Measurements from ENCODE around the gene ARL13B.
A peak's percentile ranks its signal among the peaks of the same experiment; 100 is the strongest.
"Not testable (repeated sequence)": the region's sequence is repeated elsewhere in the genome, so short reads cannot be mapped to it uniquely, and the experiment has no call there.

Gene ARL13B

DNA sequence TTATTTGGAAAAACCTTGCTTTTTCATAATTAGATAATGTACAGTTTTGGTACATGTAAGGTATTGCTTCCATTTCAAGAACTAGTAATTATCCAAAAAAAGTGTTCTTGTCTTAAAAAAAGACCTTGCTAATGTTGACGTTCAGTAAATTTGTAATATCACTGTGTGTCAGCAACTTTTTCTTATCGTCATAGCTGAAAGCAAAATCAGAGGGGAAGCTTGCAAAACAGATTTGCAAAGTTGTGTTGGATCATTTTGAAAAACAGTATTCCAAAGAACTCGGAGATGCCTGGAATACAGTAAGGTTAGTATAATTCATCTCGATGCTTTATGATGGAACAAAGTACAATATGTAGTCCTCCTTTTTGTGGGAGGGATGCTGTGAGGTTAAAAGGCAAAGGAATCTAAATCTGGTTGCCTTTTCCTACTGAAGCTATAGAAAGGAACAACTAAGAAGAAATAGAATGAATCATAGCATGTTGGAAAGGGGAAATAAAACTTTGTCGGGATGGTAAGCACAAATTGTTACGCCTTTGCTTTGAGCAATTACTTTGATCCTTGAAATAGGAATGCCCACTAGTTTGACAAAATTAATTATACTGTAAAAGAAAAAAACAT is 84.4 kb downstream of the ARL13B start:
- FAIRE-seq, result no peak

DNA sequence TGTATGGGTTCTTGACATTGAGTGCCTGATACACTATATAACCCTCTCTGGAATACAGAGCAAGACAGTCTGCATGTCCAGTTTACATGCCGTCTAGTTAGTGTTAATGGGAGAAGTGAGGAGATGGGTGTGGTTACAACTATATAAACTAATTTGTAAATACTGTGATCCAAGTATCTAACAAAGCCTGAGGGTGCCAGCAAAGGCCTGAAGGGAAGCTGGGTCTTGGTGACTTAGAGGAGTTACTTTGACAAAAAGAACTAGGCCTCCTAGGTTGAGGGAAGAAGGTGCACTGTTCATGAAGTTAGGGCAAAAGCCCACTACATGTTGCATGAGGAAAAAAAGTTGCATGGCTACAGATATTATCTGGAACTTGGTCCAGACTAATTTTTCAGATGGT is 85.2 kb downstream of the ARL13B start:
- no peak for FAIRE-seq

DNA sequence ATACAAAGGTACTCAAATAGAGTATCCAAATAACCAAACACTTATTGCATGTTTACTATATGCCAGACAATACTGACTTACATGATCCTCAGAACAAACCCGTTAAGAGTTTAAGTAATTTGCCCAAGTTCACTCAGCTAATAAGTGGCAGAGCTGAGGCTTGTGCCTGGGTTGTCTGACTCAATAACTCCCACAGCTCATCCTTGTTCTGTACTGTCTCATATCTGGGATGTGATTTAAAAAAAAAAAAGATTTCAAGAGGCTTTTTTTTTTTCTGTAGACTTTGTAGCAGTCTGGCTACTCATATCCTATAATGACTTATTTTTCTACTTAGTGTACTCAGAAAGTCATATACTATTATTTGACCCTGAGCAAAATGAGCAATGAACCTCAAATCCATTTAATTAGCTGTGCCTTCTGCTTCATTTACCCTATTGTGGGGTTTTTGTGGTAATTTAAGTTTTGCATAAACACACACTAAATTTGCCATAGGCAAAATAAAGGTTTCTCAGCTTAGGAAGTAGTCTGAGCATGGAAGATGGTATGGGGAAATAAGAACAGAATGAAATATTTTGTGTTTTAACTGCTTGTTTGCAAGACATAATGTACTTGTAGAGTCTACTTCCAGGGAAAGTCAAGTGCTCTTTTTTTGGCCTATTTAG is 86.0 kb downstream of the ARL13B start:
- no peak for FAIRE-seq

DNA sequence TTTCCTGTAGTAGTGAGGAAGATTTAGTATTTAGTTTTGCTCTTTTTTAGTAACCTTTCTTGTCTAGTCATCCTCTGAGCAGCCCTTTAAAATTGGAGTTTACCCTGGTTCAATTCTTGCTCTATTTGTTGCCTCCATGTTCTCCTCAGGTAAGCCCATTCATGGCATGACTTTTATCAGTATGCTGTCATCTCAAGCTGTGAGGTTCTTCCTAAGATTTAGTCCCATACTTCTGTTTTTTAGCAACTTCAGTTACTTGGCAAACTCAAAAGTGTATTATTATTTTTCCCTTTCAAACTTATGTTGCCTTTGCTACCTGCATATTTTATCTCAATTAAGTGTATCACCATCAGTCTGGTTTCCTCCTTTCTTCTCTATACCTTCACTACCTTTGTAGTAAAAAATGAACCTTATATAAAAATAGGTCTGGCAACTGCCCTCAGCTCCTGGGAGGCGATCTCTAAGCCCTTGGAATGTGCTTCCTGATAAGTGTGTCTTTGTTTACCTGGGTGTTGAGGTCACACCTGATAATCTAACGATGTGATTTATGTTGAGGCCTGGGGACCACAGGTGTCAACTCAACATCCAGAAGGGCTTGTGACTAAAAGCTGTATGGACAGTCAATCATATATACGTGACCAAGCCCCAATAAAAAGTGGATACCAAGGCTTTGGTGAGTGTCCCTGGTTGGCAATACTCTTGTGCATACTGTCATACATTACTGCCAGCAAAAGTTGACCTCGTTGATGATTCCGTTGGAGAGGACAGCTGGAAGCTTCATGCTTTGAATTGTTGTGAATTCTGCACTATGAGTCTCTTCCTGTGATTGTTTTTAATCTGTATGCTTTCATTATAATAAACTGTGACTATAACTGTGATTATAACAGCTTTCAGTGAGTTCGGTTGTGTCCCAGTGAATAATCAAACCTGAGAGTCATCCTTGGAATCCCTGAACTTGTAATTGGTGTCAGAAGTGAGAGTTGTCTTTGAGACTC is 86.8 kb downstream of the ARL13B start:
- no peak for FAIRE-seq

DNA sequence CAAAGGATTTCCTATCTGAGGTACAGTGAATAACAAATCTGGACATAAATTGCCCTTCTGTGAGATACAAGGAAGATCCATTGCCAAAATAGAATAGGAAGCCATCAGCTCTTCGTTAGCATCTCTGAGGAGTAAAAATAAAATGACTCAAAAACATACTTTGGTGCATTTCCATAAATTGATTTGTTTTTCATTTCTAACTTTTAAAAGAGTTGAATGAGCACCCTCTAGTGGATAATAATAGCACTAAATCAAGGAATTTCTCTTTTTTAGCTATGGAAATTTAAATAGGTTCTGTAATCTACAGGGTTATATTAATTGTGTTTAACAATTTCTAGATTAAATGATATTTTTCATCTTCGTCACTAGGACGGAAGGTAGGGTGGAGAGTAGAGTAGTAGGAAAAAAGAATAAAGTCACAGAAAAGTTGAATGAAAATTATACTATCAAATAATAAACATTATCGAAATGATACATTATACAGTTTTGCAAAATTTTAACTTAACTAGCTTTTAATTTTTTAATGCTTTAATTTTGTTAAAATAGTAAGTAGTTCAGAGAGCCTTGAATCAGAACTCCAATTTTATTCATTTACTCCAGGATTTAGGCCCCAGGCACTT is 89.3 kb downstream of the ARL13B start:
- peak; percentile 99 for FAIRE-seq

DNA sequence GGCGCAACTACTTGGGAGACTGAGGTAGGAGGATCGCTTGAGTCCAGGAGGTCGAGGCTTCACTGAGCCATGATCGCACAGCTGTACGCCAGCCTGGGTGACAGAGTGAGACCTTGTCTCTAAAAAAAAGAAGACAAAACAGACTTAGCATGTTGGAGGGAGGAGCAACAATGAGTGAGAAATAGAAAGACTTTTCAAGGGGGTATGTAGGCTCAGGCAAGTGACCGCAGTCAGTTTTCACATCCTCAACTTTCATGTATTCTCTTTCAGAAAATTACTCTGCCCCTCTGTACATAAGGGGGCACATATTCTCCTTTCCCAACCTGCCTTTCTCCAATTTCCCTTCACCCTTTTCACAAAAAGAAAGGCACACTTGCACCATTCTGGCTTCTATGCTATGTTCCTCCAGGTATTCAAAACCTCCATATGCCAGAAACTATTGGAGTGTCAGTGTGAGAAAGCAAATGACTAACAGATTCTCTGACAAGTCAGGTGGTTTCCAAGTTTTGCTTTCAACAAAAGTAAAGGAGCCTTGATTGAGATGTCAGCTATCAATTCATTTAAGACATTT is 90.5 kb downstream of the ARL13B start:
- FAIRE-seq, result no peak

DNA sequence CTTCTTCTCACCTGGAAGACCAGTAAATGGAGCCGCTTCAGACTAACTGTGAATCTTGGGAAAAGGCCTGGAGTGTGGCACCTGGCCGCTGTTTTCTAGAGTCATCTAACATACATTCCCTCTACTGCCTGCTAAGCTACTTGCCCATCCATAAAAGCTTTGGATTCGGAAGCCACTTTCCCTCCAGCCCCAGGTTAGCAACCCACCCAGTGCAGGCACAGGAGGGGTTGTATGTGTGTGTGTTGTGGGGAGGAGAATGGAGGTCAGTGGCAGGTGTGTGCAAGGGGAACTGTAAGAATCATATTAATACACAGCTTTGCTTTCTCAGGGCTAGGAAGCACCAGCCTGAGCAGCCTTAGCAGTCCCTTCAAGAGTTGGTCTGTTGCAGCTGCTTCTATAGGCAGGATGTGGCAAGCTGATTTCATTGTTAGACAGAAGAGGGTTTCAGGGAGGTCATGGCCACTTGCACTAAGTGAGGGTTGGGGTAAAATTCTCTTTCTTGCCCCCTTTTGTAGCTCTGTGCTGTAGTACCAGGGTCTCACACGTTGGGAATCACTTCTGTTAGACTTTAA is 91.8 kb downstream of the ARL13B start:
- FAIRE-seq, result no peak

DNA sequence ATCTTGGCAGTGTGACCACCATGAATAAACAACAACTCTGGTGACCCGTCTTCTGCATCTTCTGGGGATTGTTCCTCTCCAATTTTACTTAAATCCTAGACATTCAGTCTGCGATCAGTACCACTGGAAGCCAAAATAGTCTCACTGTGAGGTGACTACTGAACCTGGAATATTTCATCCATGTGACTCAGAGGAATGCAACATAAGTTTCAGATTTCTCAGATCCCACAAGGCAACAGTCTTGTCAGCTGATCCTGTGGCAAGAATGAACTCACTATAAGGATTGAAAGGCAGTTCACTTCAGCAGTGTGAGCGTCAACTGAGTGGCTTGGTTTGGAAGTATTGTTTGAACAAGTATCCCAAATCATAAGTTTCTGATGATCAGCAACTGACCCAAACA is 96.1 kb downstream of the ARL13B start:
- FAIRE-seq, result no peak

DNA sequence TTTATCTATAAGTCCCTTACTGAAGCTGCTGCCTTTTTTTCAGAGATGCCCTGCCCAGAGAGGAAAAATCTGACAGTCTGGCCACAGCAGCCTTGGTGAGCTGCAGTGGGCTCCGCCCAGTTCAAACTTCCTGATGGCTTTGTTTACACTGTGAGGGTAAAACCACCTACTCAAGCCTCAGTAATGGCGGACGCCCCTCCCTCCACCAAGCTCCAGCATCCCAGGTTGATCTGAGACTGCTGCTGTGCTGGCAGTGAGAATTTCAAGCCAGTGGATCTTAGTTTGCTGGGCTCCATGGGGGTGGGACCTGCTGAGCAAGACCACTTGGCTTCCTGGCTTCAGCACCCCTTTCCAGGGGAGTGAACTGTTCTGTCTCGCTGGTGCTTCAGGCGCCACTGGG is 100.6 kb downstream of the ARL13B start:
- FAIRE-seq, result not testable (repeated sequence)

DNA sequence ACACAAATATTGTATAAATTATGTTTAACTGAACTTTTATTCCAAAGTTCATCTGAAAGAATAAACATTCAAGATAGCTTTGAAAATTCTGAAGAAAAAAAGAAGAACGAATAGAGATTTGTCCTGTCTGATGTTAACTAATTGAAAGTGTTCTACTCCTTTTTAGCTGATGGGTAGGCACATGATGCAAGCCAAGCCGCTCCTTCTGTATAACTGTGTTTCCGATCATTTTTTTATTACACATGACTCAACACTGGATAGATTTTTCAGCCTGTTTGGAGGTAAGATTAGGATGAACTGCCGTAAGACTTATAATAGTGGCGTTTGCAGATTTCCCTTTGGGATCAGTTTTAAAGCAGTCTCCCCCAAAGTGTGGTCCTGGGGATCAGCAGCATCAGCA is 101.9 kb downstream of the ARL13B start:
- FAIRE-seq, result no peak

DNA sequence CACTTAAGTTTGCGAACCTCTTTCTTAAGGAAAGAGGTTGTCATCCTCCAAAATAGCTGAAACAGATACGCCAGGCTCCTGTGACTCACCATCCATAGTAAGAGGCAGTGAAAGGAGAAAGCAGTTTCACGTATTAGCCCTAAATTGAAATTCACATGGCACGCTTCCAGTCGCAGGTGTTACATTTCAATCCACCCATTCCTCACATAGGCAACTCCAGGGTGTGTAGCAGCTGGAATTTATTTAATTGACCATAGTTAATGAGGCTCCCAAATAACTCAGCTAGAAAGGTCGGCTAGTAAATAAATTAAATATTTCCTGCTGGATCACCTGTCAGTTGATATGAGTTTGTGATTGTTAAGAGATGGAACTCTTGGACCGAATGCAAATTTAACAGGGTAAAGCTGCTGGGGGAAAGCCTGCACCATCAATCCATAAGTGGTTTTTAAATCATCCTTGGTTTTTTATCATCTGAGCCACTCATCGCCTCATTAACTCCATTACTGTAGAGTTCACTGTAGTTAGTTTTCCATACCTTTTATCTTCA is 102.5 kb downstream of the ARL13B start:
- no peak for FAIRE-seq

DNA sequence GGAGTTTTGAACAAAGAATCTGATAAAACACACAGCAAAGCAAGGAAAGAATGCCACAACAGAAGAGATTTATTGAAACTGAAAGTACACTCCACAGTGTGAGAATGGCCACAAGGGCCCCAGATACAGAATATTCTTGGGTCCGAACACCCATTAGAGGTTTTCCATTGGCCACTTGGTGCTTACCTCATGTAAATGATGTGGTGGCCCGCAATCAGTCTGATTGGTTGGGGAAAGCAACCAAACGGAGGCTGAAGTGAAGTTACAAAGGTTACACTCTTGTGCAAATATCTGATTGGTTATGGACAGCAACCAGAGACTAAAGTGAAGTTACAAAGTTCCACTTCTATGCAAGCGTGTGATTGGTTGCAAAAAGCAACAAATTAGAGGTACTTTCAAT is 103.3 kb downstream of the ARL13B start:
- no peak for FAIRE-seq

DNA sequence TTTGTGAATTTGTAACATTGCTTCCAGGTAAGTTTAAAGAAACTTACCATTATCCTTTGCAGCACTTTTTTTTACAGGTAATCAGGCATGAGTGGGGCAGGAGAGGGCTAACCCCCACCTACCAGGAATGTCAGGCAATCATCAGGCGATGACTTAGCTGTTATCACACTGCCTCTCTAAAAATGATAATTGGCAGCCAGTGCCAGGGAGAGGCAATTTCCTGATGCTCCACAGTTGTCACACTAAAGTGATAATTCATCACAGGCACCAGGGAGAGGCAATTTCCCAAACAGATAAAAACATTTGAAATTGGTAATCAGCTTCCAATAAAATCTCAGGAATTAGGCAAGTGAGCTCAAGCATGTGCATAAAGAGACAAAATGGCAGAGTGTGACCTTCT is 109.2 kb downstream of the ARL13B start:
- no peak for FAIRE-seq

DNA sequence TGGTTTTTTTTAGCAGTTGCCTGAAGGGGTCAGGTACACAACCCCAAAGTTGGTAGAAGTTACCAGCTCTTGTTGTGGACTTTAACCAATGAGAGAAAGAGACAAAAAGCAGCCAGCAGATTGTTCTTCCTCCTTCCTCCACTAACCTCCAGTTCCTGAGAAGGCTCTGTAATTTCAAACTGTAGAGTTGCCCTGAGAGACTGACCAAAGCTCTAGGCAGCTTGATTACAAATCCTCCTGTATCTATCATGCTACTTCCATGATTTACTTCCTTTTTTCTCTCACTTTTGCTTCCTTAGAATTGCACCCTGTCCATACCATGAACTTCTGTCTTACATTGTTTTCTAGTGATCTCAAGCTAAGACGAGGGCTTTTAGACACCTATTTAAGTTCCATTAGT is 112.1 kb downstream of the ARL13B start:
- no peak for FAIRE-seq

DNA sequence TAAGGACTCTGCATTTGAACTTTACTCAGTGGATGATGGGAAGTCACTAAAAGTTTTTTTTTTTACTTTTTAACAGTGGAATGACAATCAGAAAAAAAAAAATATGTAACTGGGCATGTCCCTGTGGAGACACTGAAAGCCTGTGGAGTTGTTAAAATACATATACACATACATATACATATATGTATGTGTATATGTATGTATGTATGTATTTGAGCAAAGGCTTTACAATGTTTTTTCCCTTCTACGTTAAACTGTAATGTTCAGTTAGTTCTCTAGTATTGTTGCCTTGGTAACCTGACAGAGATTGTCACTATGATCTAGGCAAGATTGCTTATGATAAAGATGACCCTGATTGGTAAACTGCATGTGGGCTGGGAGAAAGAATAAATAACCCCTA is 113.2 kb downstream of the ARL13B start:
- no peak for FAIRE-seq

DNA sequence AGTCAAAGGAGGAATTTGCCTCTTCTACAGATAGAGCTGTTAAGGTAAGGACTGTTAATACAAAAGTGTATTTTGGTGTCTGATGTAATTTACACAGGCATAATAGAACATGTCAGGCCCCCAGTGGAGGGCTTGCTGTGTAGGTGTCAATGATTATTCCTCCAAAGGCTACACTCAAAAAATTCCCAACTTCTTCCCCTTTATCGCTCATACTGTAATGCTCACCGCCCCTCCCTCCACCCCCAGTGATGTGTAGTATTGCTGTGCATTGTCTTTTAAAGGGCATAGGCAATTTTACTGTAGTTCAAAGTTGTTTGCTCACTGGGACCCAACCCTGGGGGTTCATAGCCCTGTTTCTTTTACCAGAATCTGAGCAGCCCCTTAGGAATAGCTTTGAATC is 115.2 kb downstream of the ARL13B start:
- no peak for FAIRE-seq

DNA sequence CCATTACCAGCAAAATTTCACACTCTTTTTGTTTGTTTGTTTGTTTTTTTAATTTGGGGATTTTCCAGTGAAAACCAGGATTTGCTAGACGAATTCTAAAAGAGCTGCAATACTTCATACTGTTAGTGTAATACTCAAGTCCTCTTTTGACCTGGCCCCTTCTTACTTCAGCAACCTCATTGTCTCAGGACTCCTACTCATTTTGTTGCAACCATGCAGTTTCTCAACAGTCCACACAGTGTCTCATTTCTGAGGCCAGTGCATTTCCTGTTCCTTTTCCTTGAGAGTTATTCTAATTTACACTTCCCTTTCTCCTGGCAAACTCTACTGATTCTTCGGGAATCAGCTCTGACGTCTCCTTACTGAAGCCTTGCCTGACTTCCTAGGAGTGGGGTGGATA is 118.5 kb downstream of the ARL13B start:
- FAIRE-seq, result no peak

DNA sequence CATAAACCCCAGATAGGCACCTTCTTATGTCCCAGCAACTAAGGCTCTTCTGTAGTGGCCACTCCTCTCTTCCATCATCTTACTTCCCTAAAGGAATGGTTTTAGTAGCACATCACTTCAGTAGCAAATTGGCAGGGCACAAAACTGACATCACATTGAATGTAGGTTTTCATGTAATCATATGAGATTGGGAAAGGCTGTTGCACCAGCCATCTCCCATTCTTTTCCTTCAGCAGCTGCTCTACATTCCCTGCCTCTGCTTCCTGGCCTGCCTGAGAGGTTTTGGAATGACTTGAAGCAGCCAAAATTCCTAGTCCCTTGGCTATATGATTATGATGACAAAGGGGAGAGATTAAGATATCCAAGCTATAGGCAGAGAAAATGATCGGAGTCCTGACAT is 119.4 kb downstream of the ARL13B start:
- FAIRE-seq, result no peak

DNA sequence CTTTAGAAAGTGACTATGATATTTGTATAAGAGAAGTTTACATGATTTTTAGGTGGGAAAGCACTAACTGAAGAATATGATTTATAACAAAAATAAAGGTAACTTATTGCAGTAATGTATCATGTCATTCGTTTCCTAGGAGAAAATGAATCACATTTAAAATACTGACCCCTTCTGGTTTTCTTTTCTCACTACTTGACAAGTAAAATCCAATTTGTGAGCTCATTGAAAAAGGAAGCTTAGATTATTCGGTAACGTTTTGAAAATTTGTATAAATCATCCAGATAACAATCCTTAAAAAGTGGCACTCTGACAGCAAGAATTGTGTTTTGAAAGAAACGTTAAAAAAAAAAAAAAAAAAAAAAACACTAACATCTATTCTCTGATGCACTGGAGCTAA is 121.9 kb downstream of the ARL13B start:
- FAIRE-seq, result peak; percentile 60
